Panc1 (cell line): ENCODE results near the gene MPRIP. TPM values are rescaled to one million over a fixed set of nuclear protein-coding genes. Genes with fewer than 3 reads are reported as not detected.
A peak's percentile ranks its signal among the peaks of the same experiment; 100 is the strongest.

Experiments
- ATAC-seq: fragments of 200-7000 bp; cut with Tn5 transposase; 2 replicates; pipeline ENCODE4 v1.9.1; 2020; ENCODE audit warnings: mild to moderate bottlenecking, moderate library complexity
- BruUV-seq: library from RNA; stranded (reverse); fragments of 400-500 nt; replicated peaks from 2 replicates; lab custom pipeline; 2021; lab: Mats Ljungman, UMichigan
- CTCF ChIA-PET: fragments of 300-600 bp; sonication (Branson Sonifier 250); formaldehyde crosslinking; loops from one replicate; lab custom pipeline; 2022; ENCODE audit warnings: antibody characterized with exemption; lab: Charles Lee
- POLR2A ChIA-PET: fragments of 300-600 bp; sonication (Branson Sonifier 250); formaldehyde crosslinking; loops from one replicate; lab custom pipeline; 2022; ENCODE audit warnings: antibody characterized with exemption; lab: Charles Lee
- DNase-seq: peaks from one replicate; pipeline ENCODE4 v3.0.0-alpha.2; 2010; ENCODE audit warnings: low read depth, low spot score
- H3K27ac ChIP-seq: 2 replicates; pipeline ENCODE4 v1.5.1; 2011; ENCODE audit warnings: mild to moderate bottlenecking, low read length, inconsistent platforms
- H3K27me3 ChIP-seq: fragments of 200-500 bp; sonication (Bioruptor generic); 2 replicates; pipeline ENCODE4 v1.6.0; 2014; ENCODE audit warnings: low read length, inconsistent platforms; ENCODE audit not compliant: control insufficient read depth, insufficient read depth
- H3K36me3 ChIP-seq: fragments of 200-500 bp; sonication (Bioruptor generic); 2 replicates; pipeline ENCODE4 v1.5.1; 2014; ENCODE audit warnings: inconsistent platforms, mild to moderate bottlenecking, low read length, moderate library complexity; ENCODE audit not compliant: control insufficient read depth, insufficient read depth
- H3K4me1 ChIP-seq: 2 replicates; pipeline ENCODE4 v1.5.1; 2011; ENCODE audit warnings: inconsistent platforms, mild to moderate bottlenecking, low read length, moderate library complexity; ENCODE audit not compliant: control insufficient read depth, insufficient read depth
- H3K4me3 ChIP-seq, 2 experiments: 2 replicates each; pipeline ENCODE4 v1.5.1; 2011 to 2012; ENCODE audit warnings: low read depth in 2 of 2, low read length in 2 of 2, mild to moderate bottlenecking in 2 of 2, inconsistent platforms in 1 of 2, moderate library complexity in 1 of 2
- H3K9me3 ChIP-seq: fragments of 200-500 bp; sonication (Bioruptor generic); 2 replicates; pipeline ENCODE4 v1.5.1; 2014; ENCODE audit warnings: low read depth, mild to moderate bottlenecking, inconsistent platforms, low read length, moderate library complexity; ENCODE audit not compliant: control insufficient read depth, insufficient read depth
- CTCF ChIP-seq: fragments of 450-650 bp; IDR thresholded peaks from 2 replicates; pipeline ENCODE4 v1.5.1; 2017; ENCODE audit warnings: mild to moderate bottlenecking
- POLR2AphosphoS5 ChIP-seq: IDR thresholded peaks from 2 replicates; pipeline ENCODE4 v1.6.1; 2012; ENCODE audit warnings: mild to moderate bottlenecking, low read depth, low read length, moderate library complexity
- REST ChIP-seq, 2 experiments: IDR thresholded peaks; 2 replicates each; pipeline ENCODE4 v1.6.1; 2011 to 2012; ENCODE audit warnings: low read depth in 2 of 2, control low read depth in 1 of 2, low read length in 1 of 2, mild to moderate bottlenecking in 1 of 2, moderate library complexity in 1 of 2; ENCODE audit not compliant: insufficient read depth in 1 of 2
- SIN3A ChIP-seq: IDR thresholded peaks from 2 replicates; pipeline ENCODE4 v1.6.1; 2012; ENCODE audit warnings: low read depth, mild to moderate bottlenecking, low read length, moderate library complexity, borderline replicate concordance; ENCODE audit not compliant: insufficient read depth
- TCF7L2 ChIP-seq: IDR thresholded peaks from 2 replicates; pipeline ENCODE4 v1.6.1; 2011; ENCODE audit warnings: mild to moderate bottlenecking, low read depth, low read length, inconsistent platforms
- in situ Hi-C: cut with HindIII; loops from 2 replicates; pipeline ENCODE4 v1.10.0; 2016; ENCODE audit warnings: low sequenced_read_pairs, low pct_unique_long_range_greater_than_20kb
- intact Hi-C: fragments of 100-400 bp; cut with micrococcal nuclease; formaldehyde crosslinking; loops from one replicate; pipeline ENCODE4 v1.10.0; 2022; ENCODE audit not compliant: unreplicated experiment
- total RNA-seq: library from RNA; stranded (reverse); gene quantifications from one replicate; pipeline ENCODE4 v1.2.1, GENCODE V29; 2021; ENCODE audit not compliant: unreplicated experiment

MPRIP gene
- total RNA-seq, 1 experiment from 2014 or later = 155 TPM

- Histone ChIP-seq H3K4me3 (no peak overlapping the region), H3K4me1 (peaks cover 8% of the 10 kb centered on the region), H3K27ac (no peak overlapping the region), H3K9me3 (no peaks in the 10 kb centered on the region), H3K27me3 (no peaks in the 10 kb centered on the region), H3K36me3 (no peaks in the 10 kb centered on the region)
- in situ Hi-C loops (no loop called here), intact Hi-C loops (no loop called here)
- no peak for DNase-seq
- CTCF ChIA-PET = no interaction called here
- POLR2A ChIA-PET = no interaction called here
- ATAC-seq = no peak
- TF ChIP-seq TCF7L2 = no peak
- no peak for TF ChIP-seq POLR2AphosphoS5
- TF ChIP-seq SIN3A = no peak
- TF ChIP-seq REST (IDR thresholded peaks at IDR 0.05; ENCODE audit: insufficient read depth in 1 of 2, low read depth in 2 of 2, low read length in 1 of 2) = no peak
- TF ChIP-seq CTCF = no peak
- BruUV-seq = no TSS peak
Measured at GRCh38 chr17:17027442-17028058, 14.7 kb upstream of the MPRIP start.

GRCh38 chr17:17028059-17028877 is 14.0 kb upstream of the MPRIP start:
- H3K36me3 ChIP-seq = no peaks in the 10 kb centered on the region
- H3K4me1 ChIP-seq = peaks cover 10% of the 10 kb centered on the region
- H3K27me3 ChIP-seq = no peaks in the 10 kb centered on the region
- no peaks in the 10 kb centered on the region for H3K9me3 ChIP-seq
- no peak overlapping the region for H3K27ac ChIP-seq
- DNase-seq (no peak), ATAC-seq (peak; percentile 52; the same call in 1 of the 2 replicates)
- ChIA-PET CTCF (no interaction called here), POLR2A (no interaction called here)
- no TSS peak for BruUV-seq
- intact Hi-C loops (no loop called here), in situ Hi-C loops (no loop called here)
- TF ChIP-seq SIN3A = no peak
- TF ChIP-seq POLR2AphosphoS5 = no peak
- TF ChIP-seq CTCF = no peak
- TF ChIP-seq REST (IDR thresholded peaks at IDR 0.05; ENCODE audit: insufficient read depth in 1 of 2, low read depth in 2 of 2, low read length in 1 of 2) = no peak
- TF ChIP-seq TCF7L2 = no peak
- no peak overlapping the region for H3K4me3 ChIP-seq
